Stimulated activated CD8-positive, alpha-beta memory T cell treated with anti-CD3 and anti-CD28 coated beads, Interleukin-4, amount 100 ng/mL, for 4 hours (primary cell): ENCODE data around the gene IFITM5.

Experiments used
- DNase-seq, 2 donors: peaks; one replicate each; pipeline ENCODE4 v3.0.0-alpha.2; 2020; ENCODE audit warnings: low read depth in 2 of 2, low spot score in 1 of 2

Gene IFITM5

GRCh38 chr11:285021-285893 is 14.1 kb downstream of the IFITM5 start:
- no peak for DNase-seq

GRCh38 chr11:284105-285020 is 15.0 kb downstream of the IFITM5 start:
- no peak for DNase-seq

DNA sequence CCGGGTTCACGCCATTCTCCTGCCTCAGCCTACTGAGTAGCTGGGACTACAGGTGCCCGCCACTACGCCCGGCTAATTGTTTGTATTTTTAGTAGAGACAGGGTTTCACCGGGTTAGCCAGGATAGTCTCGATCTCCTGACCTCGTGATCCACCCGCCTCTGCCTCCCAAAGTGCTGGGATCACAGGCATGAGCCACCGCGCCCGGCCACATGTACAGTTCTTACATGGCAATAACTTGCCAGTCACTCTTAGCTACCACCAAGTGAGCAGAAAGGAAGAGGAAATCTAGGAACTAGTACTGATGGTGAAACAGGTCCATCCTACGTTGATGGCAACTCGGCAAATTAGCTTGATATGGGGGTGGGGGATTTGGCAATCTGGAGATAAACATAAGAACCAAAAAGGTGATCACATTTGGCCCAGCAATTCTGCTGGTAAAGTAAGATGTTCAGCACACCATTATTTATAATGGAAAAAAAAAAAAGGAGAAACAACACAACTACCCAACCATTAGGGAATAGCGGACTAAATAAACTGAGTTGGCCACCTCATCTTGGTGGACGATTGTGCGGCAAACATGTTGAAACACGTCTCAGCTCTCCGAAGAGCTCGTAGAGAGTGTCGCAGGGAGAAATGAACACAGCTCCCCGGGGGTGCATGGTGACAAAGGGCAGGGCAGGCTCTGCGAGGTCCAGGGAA is 15.8 kb downstream of the IFITM5 start:
- DNase-seq, result no peak

- DNase-seq, result no peak
Measured at GRCh38 chr11:282630-283360, 16.5 kb downstream of the IFITM5 start.

GRCh38 chr11:282171-282570 is 17.2 kb downstream of the IFITM5 start:
- no peak for DNase-seq

DNA sequence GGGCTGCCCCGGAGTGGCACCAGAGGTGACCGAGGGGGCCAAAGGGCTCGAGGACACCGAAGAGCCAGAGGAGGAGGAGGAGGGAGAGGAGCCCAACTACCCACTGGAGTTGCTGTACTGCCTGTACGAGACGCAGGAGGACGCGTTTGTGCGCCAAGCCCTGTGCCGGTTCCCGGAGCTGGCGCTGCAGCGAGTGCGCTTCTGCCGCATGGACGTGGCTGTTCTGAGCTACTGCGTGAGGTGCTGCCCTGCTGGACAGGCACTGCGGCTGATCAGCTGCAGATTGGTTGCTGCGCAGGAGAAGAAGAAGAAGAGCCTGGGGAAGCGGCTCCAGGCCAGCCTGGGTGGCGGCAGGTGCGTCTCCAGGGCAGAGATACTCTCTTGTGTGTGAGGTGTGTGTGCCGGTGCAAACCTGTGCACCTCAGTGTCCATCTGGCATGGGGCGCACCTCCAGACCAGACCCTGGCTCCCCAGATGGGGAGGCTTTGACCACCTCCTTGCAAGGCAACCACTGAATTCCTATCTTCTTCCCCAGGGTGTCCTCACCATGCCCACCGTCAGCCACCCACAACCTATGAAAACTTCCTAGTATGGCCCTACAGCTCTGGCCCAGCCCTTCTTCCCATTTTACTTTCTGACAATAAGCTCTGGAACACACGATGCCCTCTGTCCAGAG is 17.7 kb downstream of the IFITM5 start:
- DNase-seq, result no peak

DNA sequence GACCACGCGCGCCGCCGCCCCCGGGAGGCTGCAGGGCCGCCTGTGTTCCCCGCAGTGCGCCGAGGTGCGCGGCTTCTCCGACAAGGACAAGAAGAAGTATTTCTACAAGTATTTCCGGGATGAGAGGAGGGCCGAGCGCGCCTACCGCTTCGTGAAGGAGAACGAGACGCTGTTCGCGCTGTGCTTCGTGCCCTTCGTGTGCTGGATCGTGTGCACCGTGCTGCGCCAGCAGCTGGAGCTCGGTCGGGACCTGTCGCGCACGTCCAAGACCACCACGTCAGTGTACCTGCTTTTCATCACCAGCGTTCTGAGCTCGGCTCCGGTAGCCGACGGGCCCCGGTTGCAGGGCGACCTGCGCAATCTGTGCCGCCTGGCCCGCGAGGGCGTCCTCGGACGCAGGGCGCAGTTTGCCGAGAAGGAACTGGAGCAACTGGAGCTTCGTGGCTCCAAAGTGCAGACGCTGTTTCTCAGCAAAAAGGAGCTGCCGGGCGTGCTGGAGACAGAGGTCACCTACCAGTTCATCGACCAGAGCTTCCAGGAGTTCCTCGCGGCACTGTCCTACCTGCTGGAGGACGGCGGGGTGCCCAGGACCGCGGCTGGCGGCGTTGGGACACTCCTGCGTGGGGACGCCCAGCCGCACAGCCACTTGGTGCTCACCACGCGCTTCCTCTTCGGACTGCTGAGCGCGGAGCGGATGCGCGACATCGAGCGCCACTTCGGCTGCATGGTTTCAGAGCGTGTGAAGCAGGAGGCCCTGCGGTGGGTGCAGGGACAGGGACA is 18.4 kb downstream of the IFITM5 start:
- no peak for DNase-seq

- DNase-seq, result no peak
Measured at GRCh38 chr11:279966-280705, 19.2 kb downstream of the IFITM5 start.

DNA sequence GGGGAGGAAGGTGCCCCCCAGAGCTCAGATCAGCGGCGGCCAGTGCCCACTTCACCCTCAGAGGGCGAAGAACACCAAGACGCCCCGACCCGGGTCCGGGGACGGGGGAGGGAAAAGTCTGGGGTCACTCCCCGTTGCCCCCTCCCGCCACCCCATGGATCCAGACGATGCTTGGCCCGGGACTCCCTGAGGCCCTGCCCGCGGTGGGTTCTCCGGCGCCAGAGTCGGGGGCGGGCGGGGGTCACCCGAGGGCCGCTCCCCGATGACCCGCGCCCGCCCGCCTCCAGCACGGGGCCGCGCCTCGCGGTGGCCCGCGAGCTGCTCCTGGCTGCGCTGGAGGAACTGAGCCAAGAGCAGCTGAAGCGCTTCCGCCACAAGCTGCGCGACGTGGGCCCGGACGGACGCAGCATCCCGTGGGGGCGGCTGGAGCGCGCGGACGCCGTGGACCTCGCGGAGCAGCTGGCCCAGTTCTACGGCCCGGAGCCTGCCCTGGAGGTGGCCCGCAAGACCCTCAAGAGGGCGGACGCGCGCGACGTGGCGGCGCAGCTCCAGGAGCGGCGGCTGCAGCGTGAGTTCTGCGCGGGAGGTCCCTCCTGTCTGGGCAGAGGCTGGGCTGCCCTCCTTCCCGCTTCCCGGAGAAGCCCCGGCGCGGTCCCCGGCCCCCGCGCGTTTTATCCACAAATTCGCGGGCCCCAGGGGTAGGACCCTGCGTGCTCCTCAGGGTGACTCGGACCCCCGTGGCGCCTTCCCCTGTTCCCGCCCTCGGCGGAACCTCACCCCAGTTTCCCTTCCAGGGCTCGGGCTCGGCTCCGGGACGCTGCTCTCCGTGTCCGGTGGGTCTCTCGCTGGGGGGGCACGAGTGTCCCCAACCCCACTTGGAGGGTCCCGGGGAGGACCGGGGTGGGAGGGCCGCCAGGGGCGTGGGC is 20.0 kb downstream of the IFITM5 start:
- DNase-seq, result no peak

GRCh38 chr11:278001-278951 is 21.1 kb downstream of the IFITM5 start, which contains the start of gene NLRP6:
Gene NLRP6, plus strand, starts transcription at chr11:278407. Its CDS starts 163 bp downstream, at chr11:278570.
- no peak for DNase-seq

GRCh38 chr11:276219-276618 is 23.1 kb downstream of the IFITM5 start:
- no peak for DNase-seq

- DNase-seq, result no peak
Measured at GRCh38 chr11:272931-273198, 26.5 kb downstream of the IFITM5 start.

DNA sequence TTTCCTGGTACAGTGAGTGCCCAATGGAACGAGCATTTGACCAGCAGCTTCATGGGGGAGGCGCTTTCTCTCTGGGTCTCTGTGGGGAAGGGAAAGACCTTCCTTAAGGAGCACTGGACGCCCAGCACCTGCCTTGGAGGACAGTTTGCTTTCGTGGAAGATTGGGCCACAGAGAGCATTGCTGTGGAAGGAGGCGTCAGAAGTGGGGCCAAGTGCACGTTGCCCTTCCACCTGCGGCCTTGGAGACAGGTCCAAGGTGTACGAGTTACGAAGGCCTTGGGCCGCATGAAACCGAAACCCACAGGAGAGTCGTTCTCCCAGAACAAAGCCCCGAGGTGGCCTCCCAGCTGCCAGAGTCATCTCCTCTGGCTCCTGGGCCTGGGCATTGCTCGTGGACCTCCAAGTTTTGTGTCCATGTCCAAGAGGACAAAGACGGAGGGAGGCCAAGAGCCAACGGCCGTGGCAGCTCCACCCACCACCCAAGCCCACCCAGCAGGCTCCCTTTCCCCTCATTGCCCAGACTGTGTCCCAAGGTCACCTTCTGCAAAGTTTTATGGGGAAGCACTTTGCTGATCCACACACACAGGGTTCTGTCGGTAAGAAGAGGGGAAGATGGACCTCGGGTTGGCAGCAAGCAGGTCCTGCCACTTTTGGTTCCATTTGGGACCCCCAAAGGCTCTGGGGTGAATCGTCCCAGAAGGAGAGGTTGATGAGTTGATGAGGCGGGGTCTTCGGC is 27.0 kb downstream of the IFITM5 start:
- no peak for DNase-seq

GRCh38 chr11:271319-271715 is 28.0 kb downstream of the IFITM5 start:
- DNase-seq, result no peak

DNA sequence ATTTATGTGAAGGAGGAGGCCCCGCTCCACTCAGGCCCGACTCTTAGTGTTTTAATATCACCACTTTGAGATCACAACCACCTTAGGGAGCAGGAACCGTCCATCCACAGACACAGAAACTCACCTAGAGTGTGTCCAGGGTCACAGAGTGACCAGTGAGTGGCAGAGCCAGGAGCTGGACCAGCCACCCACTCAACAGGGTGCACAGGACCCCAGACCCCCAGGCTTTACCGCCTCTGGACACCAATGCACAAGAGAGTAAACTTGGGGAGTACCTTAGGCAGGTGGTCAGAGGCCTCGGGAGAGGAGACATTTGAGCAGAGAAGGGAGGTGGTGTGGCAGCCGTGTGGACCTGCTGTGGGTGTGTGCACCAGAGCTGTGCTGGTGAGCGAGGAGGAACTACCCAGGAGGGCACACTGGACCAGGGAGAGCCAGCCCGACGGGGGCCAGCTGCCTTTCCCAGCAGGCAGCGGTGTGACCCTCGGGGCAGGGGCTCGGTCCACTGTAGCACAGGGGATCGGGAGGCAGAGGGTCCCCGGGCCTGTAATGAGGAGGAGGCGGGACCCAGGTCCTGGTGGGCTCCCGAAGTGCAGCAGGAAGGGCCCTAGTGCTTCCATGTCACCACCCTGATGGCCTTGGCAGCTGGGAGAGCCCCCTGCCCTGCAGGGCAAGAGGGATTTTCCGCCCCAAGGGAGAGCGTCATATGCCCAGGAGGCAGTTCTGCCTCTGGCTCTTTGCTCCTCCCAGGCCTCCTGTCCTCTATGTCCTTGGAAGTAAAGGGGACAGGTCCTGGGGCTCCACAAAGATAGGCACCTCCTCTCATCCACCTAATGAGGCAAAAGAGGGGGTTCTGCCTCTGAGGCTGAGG is 28.6 kb downstream of the IFITM5 start:
- no peak for DNase-seq
